IMR-90 (cell line): ENCODE results near the gene CTNNA2. TPM values are rescaled to one million over a fixed set of nuclear protein-coding genes. Genes with fewer than 3 reads are reported as not detected.

Source experiments
- ATAC-seq: fragments of 200-7000 bp; cut with Tn5 transposase; 2 replicates; pipeline ENCODE4 v1.9.1; 2020; ENCODE audit warnings: low read depth, mild to moderate bottlenecking, moderate library complexity
- BruUV-seq: library from RNA; stranded (reverse); fragments of 400-500 nt; replicated peaks from 2 replicates; lab custom pipeline; 2021; lab: Mats Ljungman, UMichigan
- CTCF ChIA-PET: fragments of 300-600 bp; formaldehyde crosslinking; extraction: SDS; loops from one replicate; lab custom pipeline; 2021; ENCODE audit warnings: antibody characterized with exemption; lab: Yijun Ruan, JAX
- POLR2A ChIA-PET: fragments of 300-600 bp; sonication (Branson Sonifier 250); formaldehyde crosslinking; loops from one replicate; lab custom pipeline; 2022; ENCODE audit warnings: antibody characterized with exemption; ENCODE audit not compliant: unreplicated experiment; lab: Charles Lee
- DNase-seq: peaks from one replicate; pipeline ENCODE4 v3.0.0; 2013
- H2AFZ ChIP-seq: replicated peaks from 2 replicates; pipeline ENCODE3; 2013; ENCODE audit warnings: low read length, mild to moderate bottlenecking; ENCODE audit not compliant: poor library complexity
- H2AK5ac ChIP-seq: 2 replicates; pipeline ENCODE4 v1.6.1; 2013; ENCODE audit warnings: low read depth, low read length, inconsistent platforms
- H2AK9ac ChIP-seq: replicated peaks from 2 replicates; pipeline ENCODE3; 2013; ENCODE audit warnings: mild to moderate bottlenecking, low read depth, low read length, moderate library complexity; ENCODE audit not compliant: poor library complexity
- H2BK120ac ChIP-seq: 2 replicates; pipeline ENCODE4 v1.6.1; 2013; ENCODE audit warnings: low read depth, low read length, inconsistent platforms
- H2BK15ac ChIP-seq: 3 replicates; pipeline ENCODE4 v1.6.1; 2013; ENCODE audit warnings: low read depth, low read length, inconsistent platforms
- H2BK20ac ChIP-seq: 2 replicates; pipeline ENCODE4 v1.6.1; 2013; ENCODE audit warnings: low read depth, mild to moderate bottlenecking, inconsistent platforms, low read length, moderate library complexity
- H2BK5ac ChIP-seq: 2 replicates; pipeline ENCODE4 v1.6.1; 2013; ENCODE audit warnings: mild to moderate bottlenecking, low read depth, low read length, inconsistent platforms; ENCODE audit not compliant: poor library complexity, severe bottlenecking
- H3K14ac ChIP-seq: replicated peaks from 2 replicates; pipeline ENCODE4 v1.6.1; 2013; ENCODE audit warnings: low read depth, low read length, inconsistent platforms
- H3K18ac ChIP-seq: 2 replicates; pipeline ENCODE4 v1.6.1; 2013; ENCODE audit warnings: low read depth, low read length, control low read depth
- H3K23ac ChIP-seq: 2 replicates; pipeline ENCODE4 v1.6.1; 2013; ENCODE audit warnings: low read depth, low read length, inconsistent platforms
- H3K27ac ChIP-seq: 2 replicates; pipeline ENCODE4 v1.5.1; 2013; ENCODE audit warnings: mild to moderate bottlenecking, control low read depth, low read length; ENCODE audit not compliant: insufficient read depth
- H3K27me3 ChIP-seq: 2 replicates; pipeline ENCODE4 v1.6.1; 2013; ENCODE audit warnings: low read length; ENCODE audit not compliant: control insufficient read depth, insufficient read depth
- H3K36me3 ChIP-seq: 2 replicates; pipeline ENCODE4 v1.6.1; 2013; ENCODE audit warnings: low read length, mixed read lengths; ENCODE audit not compliant: control insufficient read depth, insufficient read depth
- H3K4ac ChIP-seq: 2 replicates; pipeline ENCODE4 v1.6.1; 2013; ENCODE audit warnings: low read depth, low read length, inconsistent platforms
- H3K4me1 ChIP-seq: 2 replicates; pipeline ENCODE4 v1.6.1; 2013; ENCODE audit warnings: low read length, mixed read lengths; ENCODE audit not compliant: control insufficient read depth, insufficient read depth
- H3K4me2 ChIP-seq: 2 replicates; pipeline ENCODE4 v1.6.1; 2013; ENCODE audit warnings: low read depth, mild to moderate bottlenecking, control low read depth, low read length, moderate library complexity
- H3K4me3 ChIP-seq: 2 replicates; pipeline ENCODE4 v1.5.1; 2013; ENCODE audit warnings: low read depth, mild to moderate bottlenecking, control low read depth, low read length, moderate library complexity; ENCODE audit not compliant: insufficient read depth
- H3K56ac ChIP-seq: 2 replicates; pipeline ENCODE4 v1.6.1; 2013; ENCODE audit warnings: low read length, inconsistent platforms; ENCODE audit not compliant: insufficient read depth; ENCODE audit errors: extremely low read depth
- H3K79me1 ChIP-seq, 2 experiments: 2 replicates each; pipeline ENCODE4 v1.6.1; 2013; ENCODE audit warnings: low read length in 2 of 2, inconsistent platforms in 1 of 2, low read depth in 1 of 2
- H3K9ac ChIP-seq: 2 replicates; pipeline ENCODE4 v1.6.1; 2013; ENCODE audit warnings: low read depth, low read length, control low read depth
- H3K9me1 ChIP-seq: 2 replicates; pipeline ENCODE4 v1.6.1; 2013; ENCODE audit warnings: low read length, inconsistent platforms; ENCODE audit not compliant: insufficient read depth
- H3K9me3 ChIP-seq: 2 replicates; pipeline ENCODE4 v1.6.1; 2013; ENCODE audit warnings: low read length; ENCODE audit not compliant: control insufficient read depth, insufficient read depth
- H4K20me1 ChIP-seq: 2 replicates; pipeline ENCODE4 v1.6.1; 2013; ENCODE audit warnings: low read length, inconsistent platforms; ENCODE audit not compliant: insufficient read depth
- H4K5ac ChIP-seq: 2 replicates; pipeline ENCODE4 v1.6.1; 2013; ENCODE audit warnings: mild to moderate bottlenecking, low read depth, low read length, control low read depth
- H4K8ac ChIP-seq, 2 experiments: 2 replicates each; pipeline ENCODE4 v1.6.1; 2013; ENCODE audit warnings: low read depth in 2 of 2, low read length in 2 of 2, control low read depth in 1 of 2, inconsistent platforms in 1 of 2
- H4K91ac ChIP-seq: 2 replicates; pipeline ENCODE4 v1.6.1; 2013; ENCODE audit warnings: low read depth, low read length, inconsistent platforms; ENCODE audit not compliant: insufficient read depth
- BHLHE40 ChIP-seq: fragments of 150-350 bp; IDR thresholded peaks from 2 replicates; pipeline ENCODE4 v1.6.1; 2016; ENCODE audit warnings: mild to moderate bottlenecking, low read depth, low read length
- CEBPB ChIP-seq: IDR thresholded peaks from 2 replicates; pipeline ENCODE4 v1.6.1; 2012; ENCODE audit warnings: low read depth, low read length, improper control_type of control experiment
- MAFK ChIP-seq: IDR thresholded peaks from 2 replicates; pipeline ENCODE4 v1.6.1; 2012; ENCODE audit warnings: low read depth, low read length, improper control_type of control experiment
- NFE2L2 ChIP-seq: fragments of 150-350 bp; IDR thresholded peaks from 2 replicates; pipeline ENCODE4 v1.6.1; 2016; ENCODE audit warnings: low read depth, mild to moderate bottlenecking, low read length
- RFX5 ChIP-seq: IDR thresholded peaks from 2 replicates; pipeline ENCODE4 v1.8.0; 2012; ENCODE audit warnings: low read depth, mild to moderate bottlenecking, low read length, moderate library complexity
- whole genome bisulfite sequencing, 2 experiments: methylation state at CpG; one replicate each; pipeline versions ENCODE4 v1.1.5 to v1.1.7; 2013; ENCODE audit warnings: missing lambda C conversion rate in 2 of 2; ENCODE audit not compliant: insufficient read length in 1 of 2; ENCODE audit errors: extremely low coverage in 2 of 2; 5-methylcytosine and 5-hydroxymethylcytosine counted together
- dilution Hi-C: fragments of 300-500 bp; cut with HindIII; formaldehyde crosslinking; loops from one replicate; pipeline ENCODE4 v1.14.3; 2018; ENCODE audit warnings: low sequenced_read_pairs; ENCODE audit not compliant: unreplicated experiment
- in situ Hi-C: fragments of 300-500 bp; cut with MboI; formaldehyde crosslinking; loops from 3 replicates; pipeline ENCODE4 v1.14.3; 2019; ENCODE audit warnings: low sequenced_read_pairs, inconsistent platforms, mixed read lengths
- intact Hi-C: fragments of 100-400 bp; cut with micrococcal nuclease; formaldehyde crosslinking; loops from 2 replicates; pipeline ENCODE4 v1.10.0; 2022
- polyA plus RNA-seq, 3 experiments: library from polyadenylated mRNA; depleted of rRNA; stranded (reverse); fragments of >200 nt; gene quantifications; 2 replicates each; pipeline ENCODE4 v1.2.3, GENCODE V29; 2012; ENCODE audit warnings: low replicate concordance in 1 of 3
- total RNA-seq: library from RNA; depleted of rRNA; stranded (reverse); fragments of >200 nt; gene quantifications from 2 replicates; pipeline ENCODE4 v1.2.3, GENCODE V29; 2012
- TF ChIP-seq, protein P1 (sequence below): conservative IDR thresholded peaks from 2 replicates; pipeline ENCODE4 v1.5.1; 2012; ENCODE audit warnings: mild to moderate bottlenecking, low read depth, low read length, improper control_type of control experiment

CTNNA2 gene
- total and polyA plus RNA-seq, 2 of the 4 experiments (the other 2 are of a cell fraction), result not detected

DNA sequence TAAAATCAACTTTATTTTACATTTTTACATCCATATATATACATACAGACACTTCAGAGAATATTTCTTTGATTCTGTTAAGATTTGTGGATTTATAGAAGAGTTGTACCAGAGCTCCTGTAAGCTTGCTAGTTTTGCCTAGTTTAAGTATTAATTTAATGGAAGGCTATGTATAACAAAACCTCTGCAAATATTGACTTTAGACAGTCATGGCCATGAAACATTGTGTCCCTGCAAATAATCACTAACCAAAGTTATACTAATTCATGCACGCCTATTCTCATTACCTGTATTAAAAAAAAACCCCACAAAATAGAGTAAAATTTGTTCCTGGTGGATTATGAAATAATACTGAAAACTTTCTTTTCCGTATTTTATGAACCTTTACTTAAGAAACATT is 379.3 kb downstream of the CTNNA2 start:
- H2BK5ac ChIP-seq, result no peak overlapping the region
- no peak overlapping the region for H2AK5ac ChIP-seq
- no peaks in the 10 kb centered on the region for H3K9me3 ChIP-seq
- ChIA-PET CTCF (no interaction called here), POLR2A (no interaction called here)
- TF ChIP-seq RFX5, result no peak
- no peak for TF ChIP-seq NFE2L2
- no peak for TF ChIP-seq BHLHE40
- TF ChIP-seq MAFK, result no peak
- TF ChIP-seq, protein P1, sequence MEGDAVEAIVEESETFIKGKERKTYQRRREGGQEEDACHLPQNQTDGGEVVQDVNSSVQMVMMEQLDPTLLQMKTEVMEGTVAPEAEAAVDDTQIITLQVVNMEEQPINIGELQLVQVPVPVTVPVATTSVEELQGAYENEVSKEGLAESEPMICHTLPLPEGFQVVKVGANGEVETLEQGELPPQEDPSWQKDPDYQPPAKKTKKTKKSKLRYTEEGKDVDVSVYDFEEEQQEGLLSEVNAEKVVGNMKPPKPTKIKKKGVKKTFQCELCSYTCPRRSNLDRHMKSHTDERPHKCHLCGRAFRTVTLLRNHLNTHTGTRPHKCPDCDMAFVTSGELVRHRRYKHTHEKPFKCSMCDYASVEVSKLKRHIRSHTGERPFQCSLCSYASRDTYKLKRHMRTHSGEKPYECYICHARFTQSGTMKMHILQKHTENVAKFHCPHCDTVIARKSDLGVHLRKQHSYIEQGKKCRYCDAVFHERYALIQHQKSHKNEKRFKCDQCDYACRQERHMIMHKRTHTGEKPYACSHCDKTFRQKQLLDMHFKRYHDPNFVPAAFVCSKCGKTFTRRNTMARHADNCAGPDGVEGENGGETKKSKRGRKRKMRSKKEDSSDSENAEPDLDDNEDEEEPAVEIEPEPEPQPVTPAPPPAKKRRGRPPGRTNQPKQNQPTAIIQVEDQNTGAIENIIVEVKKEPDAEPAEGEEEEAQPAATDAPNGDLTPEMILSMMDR, result no peak
- no peak for TF ChIP-seq CEBPB
- no peak overlapping the region for H2AK9ac ChIP-seq
- no peak overlapping the region for H3K4me2 ChIP-seq
- no peak overlapping the region for H3K23ac ChIP-seq
- BruUV-seq, result no TSS peak
- H3K27me3 ChIP-seq, result no peaks in the 10 kb centered on the region
- no peaks in the 10 kb centered on the region for H3K9me1 ChIP-seq
- no peak overlapping the region for H2BK20ac ChIP-seq
- no peaks in the 10 kb centered on the region for H4K20me1 ChIP-seq
- no peak overlapping the region for H4K91ac ChIP-seq
- H2BK120ac ChIP-seq, result no peak overlapping the region
- H4K5ac ChIP-seq, result no peak overlapping the region
- WGBS, 2 experiments, result no CpG with 5 or more reads among the region's 2 CpGs
- H2BK15ac ChIP-seq, result no peak overlapping the region
- no peak overlapping the region for H3K9ac ChIP-seq
- dilution Hi-C loops, result no loop called here
- H3K18ac ChIP-seq, result no peak overlapping the region
- intact Hi-C loops, result no loop called here
- H3K4me3 ChIP-seq, result no peak overlapping the region
- DNase-seq, result no peak
- no peak overlapping the region for H3K27ac ChIP-seq
- no peak overlapping the region for H2AFZ ChIP-seq
- H3K56ac ChIP-seq, result no peak overlapping the region
- H4K8ac ChIP-seq, result no peak overlapping the region
- H3K14ac ChIP-seq, result no peak overlapping the region
- no peak overlapping the region for H3K4ac ChIP-seq
- H3K36me3 ChIP-seq, result no peaks in the 10 kb centered on the region
- H3K79me1 ChIP-seq, result no peaks in the 10 kb centered on the region
- ATAC-seq, result no peak
- in situ Hi-C loops, result no loop called here
- no peaks in the 10 kb centered on the region for H3K4me1 ChIP-seq
